ENCODE data around the gene TRIP13.
"Not testable (repeated sequence)": the region's sequence is repeated elsewhere in the genome, so short reads cannot be mapped to it uniquely, and the experiment has no call there.

The TRIP13 gene

DNA sequence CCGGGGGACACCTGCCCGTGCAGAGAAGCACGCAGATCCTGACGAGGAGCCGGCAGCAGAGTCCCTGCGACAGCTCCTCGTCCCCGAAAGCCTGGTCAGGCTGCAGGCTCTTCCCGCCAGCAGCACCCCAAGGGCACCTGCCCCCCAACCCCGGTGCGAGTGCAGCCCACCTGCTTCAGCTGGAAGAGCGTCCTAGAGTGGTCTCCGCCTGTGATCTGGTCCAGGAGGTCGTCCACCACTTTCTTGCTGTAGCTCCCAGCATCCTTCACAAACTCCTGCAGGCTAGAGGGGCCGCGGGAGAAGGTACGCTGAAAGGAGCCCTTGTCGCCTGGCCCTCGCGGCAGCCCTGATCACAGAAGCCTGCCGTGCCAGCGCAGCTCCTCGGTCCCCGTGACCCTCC is 16.8 kb upstream of the TRIP13 start:
- DNase-seq (ENCODE audit: low spot score): no peak

GRCh38 chr5:876398-877365 is 16.0 kb upstream of the TRIP13 start:
- no peak for DNase-seq (ENCODE audit: low spot score)

DNA sequence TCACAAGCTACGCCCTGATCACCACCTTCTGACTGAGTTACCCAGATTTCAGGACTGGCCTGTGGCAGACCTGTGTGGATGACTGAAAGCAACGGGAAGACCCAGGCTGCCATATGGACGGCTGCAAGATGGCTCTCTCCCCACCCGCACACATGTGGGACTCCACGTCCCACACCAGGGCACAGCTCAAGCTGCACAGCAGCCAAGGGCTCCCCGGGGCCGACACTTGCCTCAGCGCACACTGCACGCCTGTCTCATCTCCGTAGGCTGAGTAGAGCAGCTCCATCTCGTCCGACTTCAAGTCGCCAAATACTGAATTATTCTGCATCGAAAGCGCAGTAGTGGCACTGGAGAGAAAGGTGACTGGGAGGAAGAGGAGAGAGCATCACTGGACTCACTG is 14.6 kb upstream of the TRIP13 start:
- DNase-seq (ENCODE audit: low spot score): no peak

DNA sequence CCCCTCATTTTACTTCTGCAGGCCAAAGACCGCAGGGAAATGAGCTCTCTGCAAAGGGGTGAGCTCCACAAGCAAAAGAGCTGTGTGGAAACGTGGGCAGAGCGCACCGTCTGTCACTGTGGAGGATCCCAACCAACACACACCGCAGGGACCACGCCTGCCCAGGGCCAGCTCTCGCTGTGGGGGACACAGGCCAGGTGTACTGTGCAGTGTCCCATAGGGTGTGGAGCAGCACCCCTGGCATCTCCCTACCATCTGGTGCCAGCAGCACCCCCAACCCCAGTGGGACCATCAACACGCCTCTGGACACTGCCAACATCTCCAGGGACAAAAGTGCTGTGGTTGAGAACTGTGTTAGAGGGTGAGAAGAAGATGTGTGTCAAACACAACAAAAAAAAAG is 14.0 kb upstream of the TRIP13 start:
- not testable (repeated sequence) for DNase-seq (ENCODE audit: low spot score)

DNA sequence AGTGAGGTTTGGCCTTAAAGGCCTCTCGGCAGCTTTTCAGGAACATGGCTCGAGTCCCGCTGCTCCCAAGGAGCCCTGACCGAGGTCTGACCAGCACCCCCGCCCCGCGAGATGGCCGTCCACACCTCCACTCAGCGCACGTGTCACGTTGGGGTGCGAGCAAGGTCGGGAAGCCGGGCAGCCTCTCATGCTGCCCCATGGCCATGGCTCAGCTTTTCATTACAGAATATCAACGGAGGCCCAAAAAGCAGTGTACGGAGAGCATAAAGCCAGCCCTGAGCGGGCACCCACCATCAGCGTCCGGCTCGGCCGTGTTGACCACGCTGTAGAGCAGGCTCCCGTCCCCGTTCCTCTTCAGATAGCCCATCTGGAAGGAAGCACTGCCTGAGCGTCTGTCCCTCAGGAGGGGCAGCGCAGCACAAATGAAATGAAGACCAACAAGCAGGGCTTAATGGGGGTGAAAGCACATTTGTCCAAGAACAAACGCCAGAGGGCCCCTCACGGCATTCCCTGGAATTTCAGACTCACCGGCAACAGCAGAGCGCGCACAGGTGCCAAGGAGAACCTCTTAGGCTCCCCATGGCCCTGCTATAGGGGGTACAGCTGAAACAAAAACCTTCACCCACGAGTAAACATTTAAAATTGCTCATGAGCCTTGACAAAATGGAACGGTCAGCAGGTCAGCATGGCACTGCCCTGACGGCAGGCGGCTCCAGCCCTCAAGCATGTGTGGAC is 11.7 kb upstream of the TRIP13 start:
- no peak for DNase-seq (ENCODE audit: low spot score)

GRCh38 chr5:881551-881935 is 11.1 kb upstream of the TRIP13 start:
- DNase-seq (ENCODE audit: low spot score): no peak

DNA sequence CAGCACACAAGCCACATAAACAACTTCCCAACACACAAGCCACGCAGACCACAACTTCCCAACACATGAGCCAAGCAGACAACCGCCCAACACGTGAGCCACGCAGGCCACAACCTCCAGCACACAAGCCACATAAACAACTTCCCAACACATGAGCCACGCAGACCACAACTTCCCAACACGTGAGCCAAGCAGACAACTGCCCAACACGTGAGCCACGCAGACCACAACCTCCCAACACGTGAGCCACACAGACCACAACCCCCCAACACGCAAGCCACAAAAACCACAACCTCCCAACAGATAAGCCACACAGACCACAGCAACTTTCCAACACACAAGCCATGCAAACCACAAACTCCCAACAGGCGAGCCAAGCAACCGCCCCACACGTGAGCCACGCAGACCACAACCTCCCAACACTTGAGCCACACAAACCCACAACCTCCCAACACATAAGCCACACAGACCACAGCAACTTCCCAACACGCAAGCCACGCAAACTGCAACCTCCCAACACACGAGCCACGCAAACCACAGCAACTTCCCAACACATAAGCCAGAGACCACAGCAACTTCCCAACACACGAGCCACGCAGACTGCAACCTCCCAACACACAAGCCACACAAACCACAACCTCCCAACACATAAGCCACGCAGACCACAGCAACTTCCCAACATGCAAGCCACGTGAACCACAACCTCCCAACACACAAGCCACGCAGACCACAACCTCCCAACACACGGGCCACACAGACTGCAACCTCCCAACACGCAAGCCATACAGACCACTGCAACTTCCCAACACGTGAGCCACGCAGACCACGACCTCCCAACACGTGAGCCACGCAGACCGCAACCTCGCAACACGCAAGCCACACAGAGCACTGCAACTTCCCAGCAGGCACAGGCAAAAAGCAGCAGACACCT is 10.2 kb upstream of the TRIP13 start:
- no peak for DNase-seq (ENCODE audit: low spot score)

DNA sequence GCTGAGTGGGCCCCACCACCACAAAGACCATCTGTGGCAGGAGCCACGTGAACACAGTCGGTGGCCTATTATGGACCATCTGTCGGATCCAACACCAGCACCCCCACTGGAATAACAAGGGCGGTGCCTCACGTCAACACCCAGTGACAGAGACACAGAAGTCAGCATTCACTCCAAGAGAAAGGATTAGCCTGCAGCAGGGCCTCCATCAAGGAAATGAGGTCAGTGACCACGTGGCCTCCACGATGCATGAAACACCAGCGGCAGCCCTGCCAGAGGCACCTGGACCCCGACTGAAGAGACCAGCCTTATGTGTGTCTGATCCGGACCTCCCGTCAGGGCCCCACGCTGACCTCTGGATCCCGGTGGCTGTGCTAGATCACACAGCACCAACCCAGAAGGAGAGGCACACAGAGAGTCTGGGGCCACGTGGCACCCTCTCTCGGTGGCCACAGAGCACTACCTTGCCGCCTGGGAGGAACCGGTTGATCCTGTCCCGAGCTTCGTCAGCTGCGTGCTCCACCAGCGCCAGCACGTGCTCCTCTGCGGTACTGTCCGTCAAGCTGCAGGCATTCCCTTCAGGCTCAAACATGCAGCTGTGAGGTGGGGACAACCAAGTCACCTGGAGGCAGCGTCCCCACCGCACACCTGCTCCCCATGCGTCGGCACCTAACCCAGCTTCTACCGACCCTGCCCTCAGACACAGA is 9.1 kb upstream of the TRIP13 start:
- no peak for DNase-seq (ENCODE audit: low spot score)

GRCh38 chr5:884345-885126 is 8.1 kb upstream of the TRIP13 start:
- no peak for DNase-seq (ENCODE audit: low spot score)

- DNase-seq (ENCODE audit: low spot score): no peak
Measured at GRCh38 chr5:885127-885442, 7.6 kb upstream of the TRIP13 start.

DNA sequence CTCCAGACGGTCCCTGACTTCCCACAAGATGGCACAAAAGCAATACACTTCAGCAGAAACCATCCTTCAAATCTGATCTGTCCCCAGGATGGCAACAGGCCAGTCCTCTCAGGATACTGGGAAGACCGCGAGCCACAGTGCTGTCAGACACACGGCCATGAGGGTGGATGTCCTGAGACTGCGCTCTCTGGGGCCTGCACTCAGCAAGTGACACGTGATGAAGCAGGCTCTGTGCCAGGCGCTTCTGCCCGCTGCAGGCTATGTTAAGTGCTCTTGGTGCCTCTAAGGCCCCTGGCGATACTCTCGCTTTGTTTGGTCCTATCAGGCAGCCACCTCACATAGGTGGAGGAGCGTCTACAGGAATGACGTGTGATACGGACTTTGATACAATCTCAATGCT is 7.2 kb upstream of the TRIP13 start:
- no peak for DNase-seq (ENCODE audit: low spot score)

DNA sequence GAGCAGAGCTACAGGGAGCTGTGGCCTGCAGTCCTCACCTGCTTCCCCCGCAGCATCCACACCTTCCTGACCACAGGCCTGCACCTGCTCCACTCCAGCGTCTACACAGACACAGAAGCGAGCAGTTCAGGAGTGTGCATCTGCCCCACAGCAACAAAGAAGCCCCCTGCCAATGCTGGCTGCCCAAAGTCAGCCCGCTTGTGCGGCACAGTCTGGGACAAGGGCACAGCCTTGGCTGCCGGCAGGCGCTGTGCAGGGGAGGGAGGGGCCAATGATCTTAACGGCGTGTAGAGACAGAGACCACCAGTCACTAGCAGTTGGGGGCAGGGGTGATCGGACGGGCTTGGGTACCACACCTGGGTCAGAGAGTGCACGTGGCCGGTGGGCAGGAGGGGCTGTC is 6.6 kb upstream of the TRIP13 start:
- DNase-seq (ENCODE audit: low spot score): no peak

GRCh38 chr5:886716-887325 is 5.9 kb upstream of the TRIP13 start:
- DNase-seq (ENCODE audit: low spot score): no peak

DNA sequence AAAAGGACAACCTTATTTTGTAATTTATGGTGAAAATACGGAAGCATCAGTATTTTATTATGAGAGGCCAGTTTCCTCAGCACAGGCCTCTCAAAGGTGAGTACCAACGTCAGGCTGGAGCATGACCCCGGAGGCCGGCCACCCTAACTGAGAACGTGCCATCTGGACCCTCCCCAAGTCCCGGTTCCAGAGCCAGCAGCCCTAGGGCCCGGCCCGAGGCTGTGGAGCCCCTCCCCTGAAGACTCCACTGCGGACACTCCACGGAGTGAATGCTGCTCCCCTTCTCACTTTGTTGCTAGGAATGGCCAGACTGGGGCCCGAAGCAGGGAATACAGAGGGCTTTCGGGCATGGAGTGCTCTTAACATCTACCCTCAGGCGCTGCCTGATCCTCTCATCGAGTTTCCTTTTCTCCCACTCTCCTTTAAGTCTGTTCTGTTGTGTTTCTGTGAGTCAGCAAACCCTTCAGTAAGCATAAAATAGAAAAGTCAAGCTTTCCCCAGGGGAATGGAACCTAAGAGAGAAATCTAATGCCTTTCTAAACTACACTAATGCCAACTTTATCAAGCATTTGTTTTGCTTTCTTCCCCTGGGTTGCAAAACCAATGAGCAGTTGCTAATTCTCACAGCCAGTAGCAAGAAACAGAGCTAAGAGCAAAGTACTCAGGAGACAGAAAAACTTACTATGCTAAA is 4.6 kb upstream of the TRIP13 start:
- no peak for DNase-seq (ENCODE audit: low spot score)

DNA sequence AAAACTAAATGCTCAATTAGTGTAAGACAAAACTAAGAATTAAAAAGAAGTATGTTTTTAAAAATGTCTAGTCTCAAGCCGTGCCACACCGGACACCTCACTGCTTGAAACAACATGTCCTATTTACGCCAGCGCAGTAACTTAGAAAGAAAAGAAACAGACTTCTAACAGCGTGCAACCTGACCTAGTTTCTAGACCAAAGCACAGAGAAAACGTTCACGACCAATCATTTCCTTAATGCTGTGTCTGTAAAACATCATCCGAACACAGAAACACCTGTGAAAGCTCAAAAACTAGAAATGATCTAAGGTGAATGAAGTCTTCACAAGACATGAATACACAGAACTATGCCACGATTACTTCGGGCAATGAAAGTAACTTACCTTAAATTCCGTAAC is 4.0 kb upstream of the TRIP13 start:
- no peak for DNase-seq (ENCODE audit: low spot score)

GRCh38 chr5:889075-889710 is 3.5 kb upstream of the TRIP13 start:
- no peak for DNase-seq (ENCODE audit: low spot score)

DNA sequence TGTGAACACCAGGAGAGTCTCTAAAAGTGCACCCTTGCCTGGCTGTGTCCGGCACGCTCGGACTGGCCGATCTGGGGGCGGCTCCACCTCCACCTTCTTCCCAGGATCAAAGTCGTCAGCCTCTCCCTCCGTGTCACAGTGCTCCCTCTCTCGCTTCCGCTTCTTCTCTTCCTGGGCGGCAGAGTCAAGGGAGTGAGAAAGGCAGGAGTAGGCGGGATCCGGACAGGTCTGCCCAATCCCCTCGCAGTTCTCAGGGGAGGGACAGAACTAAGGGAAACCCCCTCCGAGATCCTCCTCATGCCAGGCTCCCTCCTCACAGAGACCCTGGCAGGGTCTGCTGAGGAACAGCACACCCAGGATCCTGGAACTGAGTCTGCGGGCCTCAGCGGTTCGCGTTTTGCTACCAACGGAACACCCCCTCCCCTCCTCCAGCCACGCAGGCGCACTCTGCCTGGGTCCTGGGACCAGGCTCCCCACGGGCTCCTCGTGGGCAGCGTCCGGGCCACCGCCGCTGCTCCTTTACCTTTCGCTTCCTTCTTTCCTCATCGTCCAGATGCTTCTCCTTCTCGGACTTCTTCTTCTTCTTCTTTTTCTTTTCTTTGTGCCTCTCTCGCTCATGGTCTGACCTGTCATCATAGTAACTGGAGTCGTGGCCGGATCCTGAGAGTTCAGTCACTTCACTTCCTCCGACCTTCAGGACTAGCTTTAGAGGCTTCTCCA is 1.4 kb upstream of the TRIP13 start:
- DNase-seq (ENCODE audit: low spot score): peak; percentile 45

DNA sequence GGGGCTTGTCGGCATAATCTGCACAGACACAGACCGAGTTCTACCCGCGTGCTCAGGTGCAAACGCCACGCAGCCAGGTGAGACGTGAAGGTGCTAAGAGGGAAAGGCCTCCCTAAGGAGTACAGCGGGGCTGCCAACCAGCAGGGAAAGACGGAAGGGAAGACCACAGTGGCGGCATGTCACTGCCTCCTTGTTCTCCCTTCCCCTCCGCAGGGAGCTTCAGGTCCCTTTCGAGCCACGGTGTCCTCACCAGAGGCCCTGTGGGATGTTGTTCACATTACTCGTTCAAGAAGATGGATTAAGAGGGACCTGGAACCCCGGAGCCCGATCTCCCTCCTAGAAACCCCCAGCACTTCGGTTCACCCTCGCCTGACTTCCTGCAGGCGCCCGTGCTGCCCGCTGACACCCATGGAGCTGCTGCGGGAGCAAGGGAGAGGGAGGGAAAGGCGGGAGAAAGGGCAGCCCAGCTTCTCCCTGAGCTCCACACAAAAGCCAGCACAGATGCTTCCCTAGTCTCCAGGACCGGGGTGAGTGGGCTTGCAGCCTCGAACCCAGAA is 769 bp upstream of the TRIP13 start:
- peak; percentile 27 for DNase-seq (ENCODE audit: low spot score)

Measured in kidney tubule cell (primary cell).